LNCAP (cell line): ENCODE measurements around the gene TAF4.

Experiments used
- TF ChIP-seq, protein P1 (sequence below): fragments of 450-650 bp; IDR thresholded peaks from 2 replicates; pipeline ENCODE4 v1.5.1; 2017; ENCODE audit warnings: mild to moderate bottlenecking

TAF4 gene

GRCh38 chr20:61930776-61931475, 134.8 kb downstream of the TAF4 start:
- TF ChIP-seq, protein P1, sequence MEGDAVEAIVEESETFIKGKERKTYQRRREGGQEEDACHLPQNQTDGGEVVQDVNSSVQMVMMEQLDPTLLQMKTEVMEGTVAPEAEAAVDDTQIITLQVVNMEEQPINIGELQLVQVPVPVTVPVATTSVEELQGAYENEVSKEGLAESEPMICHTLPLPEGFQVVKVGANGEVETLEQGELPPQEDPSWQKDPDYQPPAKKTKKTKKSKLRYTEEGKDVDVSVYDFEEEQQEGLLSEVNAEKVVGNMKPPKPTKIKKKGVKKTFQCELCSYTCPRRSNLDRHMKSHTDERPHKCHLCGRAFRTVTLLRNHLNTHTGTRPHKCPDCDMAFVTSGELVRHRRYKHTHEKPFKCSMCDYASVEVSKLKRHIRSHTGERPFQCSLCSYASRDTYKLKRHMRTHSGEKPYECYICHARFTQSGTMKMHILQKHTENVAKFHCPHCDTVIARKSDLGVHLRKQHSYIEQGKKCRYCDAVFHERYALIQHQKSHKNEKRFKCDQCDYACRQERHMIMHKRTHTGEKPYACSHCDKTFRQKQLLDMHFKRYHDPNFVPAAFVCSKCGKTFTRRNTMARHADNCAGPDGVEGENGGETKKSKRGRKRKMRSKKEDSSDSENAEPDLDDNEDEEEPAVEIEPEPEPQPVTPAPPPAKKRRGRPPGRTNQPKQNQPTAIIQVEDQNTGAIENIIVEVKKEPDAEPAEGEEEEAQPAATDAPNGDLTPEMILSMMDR, result no peak

- TF ChIP-seq, protein P1, result no peak
These were observed 135.6 kb downstream of the TAF4 start for GRCh38 chr20:61929971-61930666.

DNA sequence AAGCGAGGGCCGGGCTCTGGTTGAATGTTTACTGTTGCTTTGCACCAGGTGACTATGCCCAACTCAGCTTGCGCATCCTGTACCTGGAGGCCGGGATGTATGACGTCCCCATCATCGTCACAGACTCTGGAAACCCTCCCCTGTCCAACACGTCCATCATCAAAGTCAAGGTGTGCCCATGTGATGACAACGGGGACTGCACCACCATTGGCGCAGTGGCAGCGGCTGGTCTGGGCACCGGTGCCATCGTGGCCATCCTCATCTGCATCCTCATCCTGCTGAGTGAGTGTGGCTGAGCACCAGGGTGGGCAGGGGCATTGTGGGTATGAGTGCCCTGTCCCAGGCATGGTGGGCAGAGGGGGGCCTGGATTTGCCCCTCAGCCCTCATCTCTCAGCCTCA, 136.1 kb downstream of the TAF4 start:
- TF ChIP-seq, protein P1, result no peak

GRCh38 chr20:61927826-61928541, 137.7 kb downstream of the TAF4 start:
- TF ChIP-seq, protein P1, result no peak

DNA sequence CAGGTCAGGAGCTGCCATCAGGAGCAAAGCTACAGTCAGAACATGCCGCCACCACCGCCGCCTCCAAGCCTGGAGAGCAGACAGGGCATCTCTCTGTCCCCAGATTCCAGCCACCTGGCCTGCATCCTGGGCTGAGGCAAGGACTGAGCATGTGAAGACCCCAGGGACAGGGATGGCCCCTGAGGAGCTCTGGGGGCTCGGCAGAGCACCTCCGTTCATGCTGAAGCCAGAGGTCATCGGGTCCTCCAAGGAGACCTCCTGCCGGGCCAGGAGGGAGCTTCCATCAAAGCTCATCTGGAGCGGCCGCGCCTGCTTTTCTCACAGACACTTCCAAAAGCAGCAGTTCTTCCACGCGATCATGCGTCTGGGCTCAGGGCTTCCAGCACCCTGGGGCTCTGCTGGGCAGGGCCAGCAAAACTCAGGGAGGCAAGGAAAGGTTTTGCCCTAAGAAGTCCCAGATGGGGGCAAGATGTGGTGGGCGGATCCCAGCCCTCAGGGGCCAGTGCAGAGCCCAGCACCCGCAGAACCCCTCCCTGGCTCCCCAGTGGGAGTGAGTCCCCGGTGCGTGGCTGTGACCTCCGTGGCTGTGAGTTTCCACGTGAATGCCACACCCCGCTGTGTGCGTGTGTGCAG, 138.4 kb downstream of the TAF4 start:
- TF ChIP-seq, protein P1, result no peak

- TF ChIP-seq, protein P1, result no peak
These were observed 138.9 kb downstream of the TAF4 start for GRCh38 chr20:61926796-61927192.

GRCh38 chr20:61926253-61926613, 139.4 kb downstream of the TAF4 start:
- TF ChIP-seq, protein P1, result no peak
